ENCODE results near the gene SLC25A41. TPM values are rescaled to one million over a fixed set of nuclear protein-coding genes. Genes with fewer than 3 reads are reported as not detected.

The SLC25A41 gene
- polyA plus RNA-seq, 1 donor, result 1.0 TPM

Other genes starting within 250 kb of the SLC25A41 start
- 67.6 TPM for gene MLLT1, start 153.8 kb downstream of the SLC25A41 start, polyA plus RNA-seq (ENCODE audit: insufficient read length)
- not detected for gene ACER1, start 100.2 kb downstream of the SLC25A41 start, polyA plus RNA-seq (ENCODE audit: insufficient read length)
- gene CLPP, start 72.2 kb downstream of the SLC25A41 start, polyA plus RNA-seq (ENCODE audit: insufficient read length), result 47.5 TPM
- 35.1 TPM for gene ALKBH7, start 61.0 kb downstream of the SLC25A41 start, polyA plus RNA-seq (ENCODE audit: insufficient read length)
- gene PSPN, start 57.8 kb downstream of the SLC25A41 start, polyA plus RNA-seq (ENCODE audit: insufficient read length), result 2.4 TPM
- 69.9 TPM for gene GTF2F1, start 40.6 kb downstream of the SLC25A41 start, polyA plus RNA-seq (ENCODE audit: insufficient read length)
- 280 TPM for gene KHSRP, start 9.0 kb downstream of the SLC25A41 start, polyA plus RNA-seq (ENCODE audit: insufficient read length)
- 70.8 TPM for gene SLC25A23, start 26.0 kb upstream of the SLC25A41 start, polyA plus RNA-seq (ENCODE audit: insufficient read length)
- gene CRB3, start 30.5 kb upstream of the SLC25A41 start, polyA plus RNA-seq (ENCODE audit: insufficient read length), result 21.8 TPM
- 36.7 TPM for gene DENND1C, start 48.0 kb upstream of the SLC25A41 start, polyA plus RNA-seq (ENCODE audit: insufficient read length)
- gene TUBB4A, start 68.5 kb upstream of the SLC25A41 start, polyA plus RNA-seq (ENCODE audit: insufficient read length), result 27.6 TPM
- gene TNFSF9, start 97.3 kb upstream of the SLC25A41 start, polyA plus RNA-seq (ENCODE audit: insufficient read length), result 0.20 TPM
- not detected for gene CD70, start 157.4 kb upstream of the SLC25A41 start, polyA plus RNA-seq (ENCODE audit: insufficient read length)
- 0.07 TPM for gene TNFSF14, start 236.4 kb upstream of the SLC25A41 start, polyA plus RNA-seq (ENCODE audit: insufficient read length)

Data from left kidney (tissue), 1 donor.